HG03520 (cell line): ENCODE results near the gene DMBX1.

Experiments
- ATAC-seq: cut with Tn5 transposase; IDR thresholded peaks from one replicate; pipeline ENCODE4 v1.9.1; 2021; ENCODE audit warnings: mild to moderate bottlenecking, moderate library complexity; ENCODE audit not compliant: unreplicated experiment

The DMBX1 gene

GRCh38 chr1:46489638-46490405, at the start of gene DMBX1:
Gene DMBX1 (plus strand): TSS chr1:46489836. CDS start chr1:46507011, 17,175 bp downstream.
- no peak for ATAC-seq

- ATAC-seq, result no peak
Observed at GRCh38 chr1:46440478-46440877, 49.2 kb upstream of the DMBX1 start.

DNA sequence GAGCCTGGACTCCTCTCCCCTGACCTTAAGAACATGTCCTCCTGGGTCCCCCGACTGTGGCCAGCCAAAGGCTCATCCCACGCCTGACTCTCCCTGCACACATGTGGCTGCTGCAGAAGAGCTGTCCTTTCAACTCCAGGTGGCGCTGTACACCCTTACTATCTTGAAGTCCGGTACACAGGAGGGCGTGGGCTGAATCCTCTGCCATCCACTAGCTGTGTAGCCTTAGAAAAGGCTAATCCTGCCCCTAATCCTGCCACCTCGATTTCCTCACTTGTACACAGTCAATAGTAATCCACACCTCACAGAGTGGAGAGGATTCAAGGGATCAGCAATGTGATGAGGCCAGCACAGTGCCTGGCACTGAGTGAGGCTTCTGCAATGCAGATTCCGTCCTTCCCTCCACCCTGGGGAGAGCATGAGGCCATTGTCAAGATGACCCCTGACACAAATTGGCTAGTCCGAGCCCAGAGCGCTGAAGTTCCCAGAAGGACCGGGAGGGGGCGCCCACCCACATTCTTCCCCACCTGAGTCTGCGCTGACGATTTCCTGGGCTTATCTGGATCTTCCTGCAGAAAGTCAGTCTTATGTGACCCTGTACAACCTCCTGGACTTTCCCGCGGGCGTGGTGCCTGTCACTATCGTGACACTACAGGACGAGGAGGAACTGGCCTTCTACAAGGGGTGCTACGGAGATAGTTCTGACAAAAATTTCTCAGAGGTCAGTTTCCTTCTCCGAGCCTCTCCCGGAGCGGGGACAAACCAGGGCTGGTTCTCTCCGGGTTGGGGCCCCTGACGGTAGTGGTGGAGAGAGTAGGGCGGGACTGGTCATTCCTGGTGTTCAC, 47.1 kb upstream of the DMBX1 start:
- ATAC-seq, result peak; percentile 54

DNA sequence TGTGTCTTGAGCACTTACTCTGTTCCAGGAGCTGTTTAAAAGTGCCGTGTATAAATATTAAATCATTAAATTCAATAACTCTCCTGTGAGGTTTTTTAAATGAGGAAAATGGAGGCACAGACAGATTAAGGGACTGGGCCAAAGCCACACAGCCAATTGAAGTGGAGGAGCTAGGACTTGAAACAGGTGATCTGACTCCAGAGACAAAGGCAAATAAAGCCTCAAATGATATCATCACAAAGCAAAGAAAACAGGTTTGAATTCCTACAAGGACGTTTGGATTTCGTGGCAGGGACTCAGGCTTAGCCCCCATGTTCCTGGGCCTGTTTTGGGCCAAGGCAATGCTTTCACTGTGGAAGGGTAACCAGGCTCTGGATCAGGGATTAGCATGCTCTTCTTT, 45.2 kb upstream of the DMBX1 start:
- ATAC-seq, result no peak

DNA sequence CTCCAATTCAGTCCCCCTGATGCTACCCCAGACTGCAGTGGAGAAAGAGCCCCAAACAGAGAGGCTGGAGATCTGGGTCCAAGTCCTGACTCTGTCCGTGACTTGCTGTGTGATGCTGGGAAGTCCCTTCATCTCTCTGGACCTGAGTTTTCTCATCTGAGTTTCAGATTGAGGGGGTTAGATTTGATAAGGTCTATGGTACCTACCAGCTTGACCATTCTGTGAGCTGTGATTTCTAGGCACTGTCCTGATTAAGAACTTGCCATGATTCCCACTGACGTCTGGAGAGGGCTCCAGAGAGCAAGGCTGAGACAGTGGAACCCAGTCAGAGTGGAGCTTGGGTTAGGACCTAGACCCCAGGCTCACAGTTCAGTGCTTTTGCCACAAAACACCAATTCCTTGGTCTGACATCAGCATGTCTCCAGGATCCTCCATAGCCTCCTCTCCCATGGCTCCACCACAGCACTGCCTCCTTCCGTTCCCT, 43.8 kb upstream of the DMBX1 start:
- ATAC-seq, result no peak

DNA sequence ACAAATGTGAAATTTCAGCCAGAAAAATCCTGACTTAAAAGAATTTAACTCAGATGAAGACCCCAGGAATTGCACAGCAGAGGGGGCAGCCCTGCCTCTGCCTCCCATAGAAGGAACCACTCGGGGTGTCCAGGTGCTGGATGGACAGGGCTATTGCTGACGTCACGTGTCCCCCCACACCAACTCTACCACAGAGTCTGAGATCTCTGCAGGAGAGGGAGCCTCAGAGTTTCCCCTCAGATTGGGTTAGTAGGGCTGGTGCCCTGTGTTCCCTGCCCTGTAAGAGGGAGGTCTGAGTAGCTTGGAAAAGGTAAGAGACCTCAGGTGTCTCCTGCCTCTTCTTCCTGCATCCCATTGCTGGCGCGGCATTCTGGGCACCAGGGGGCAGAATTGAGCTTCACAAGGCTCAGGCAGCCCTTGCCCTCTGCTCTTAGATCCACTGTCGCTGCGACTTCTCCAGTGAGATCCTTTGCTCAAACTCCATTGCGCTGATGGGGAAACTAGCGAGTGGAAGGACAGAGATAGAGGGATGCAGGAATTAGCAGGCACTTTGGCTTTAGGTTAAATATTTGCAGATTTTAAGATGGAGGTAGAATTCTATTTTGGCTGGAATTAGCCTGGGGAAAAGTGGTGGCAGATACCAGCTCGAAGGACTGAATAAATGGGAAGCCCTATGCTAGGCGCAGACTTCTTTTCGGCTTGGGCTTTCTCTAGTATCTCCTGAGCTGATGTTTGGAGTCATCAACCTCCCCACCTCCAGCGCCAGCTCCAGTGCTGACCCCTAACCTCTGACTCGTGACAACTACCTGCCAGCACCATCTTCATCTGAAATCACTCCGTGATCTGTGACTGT, 42.8 kb upstream of the DMBX1 start:
- no peak for ATAC-seq

GRCh38 chr1:46447499-46448108, 42.0 kb upstream of the DMBX1 start:
- no peak for ATAC-seq

- no peak for ATAC-seq
Observed at GRCh38 chr1:46448109-46448911, 41.3 kb upstream of the DMBX1 start.

GRCh38 chr1:46449223-46450159, 40.1 kb upstream of the DMBX1 start:
- ATAC-seq, result no peak

DNA sequence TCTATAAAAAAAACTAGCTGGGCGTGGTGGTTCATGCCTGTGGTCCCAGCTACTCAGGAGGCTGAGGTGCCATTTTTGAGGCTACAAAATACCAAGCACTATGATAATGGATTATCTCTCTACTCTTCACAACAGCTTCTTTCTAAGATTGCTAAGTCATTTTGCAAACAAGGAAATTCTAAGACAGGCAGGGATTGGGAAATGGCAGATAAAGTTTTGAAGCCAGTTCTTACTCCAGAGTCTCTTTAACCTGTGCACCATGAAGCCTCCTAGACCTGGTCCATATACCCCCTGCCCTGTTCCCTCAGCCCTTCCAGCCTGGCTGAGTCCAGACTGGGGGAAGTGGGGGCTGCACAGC, 39.5 kb upstream of the DMBX1 start:
- no peak for ATAC-seq

DNA sequence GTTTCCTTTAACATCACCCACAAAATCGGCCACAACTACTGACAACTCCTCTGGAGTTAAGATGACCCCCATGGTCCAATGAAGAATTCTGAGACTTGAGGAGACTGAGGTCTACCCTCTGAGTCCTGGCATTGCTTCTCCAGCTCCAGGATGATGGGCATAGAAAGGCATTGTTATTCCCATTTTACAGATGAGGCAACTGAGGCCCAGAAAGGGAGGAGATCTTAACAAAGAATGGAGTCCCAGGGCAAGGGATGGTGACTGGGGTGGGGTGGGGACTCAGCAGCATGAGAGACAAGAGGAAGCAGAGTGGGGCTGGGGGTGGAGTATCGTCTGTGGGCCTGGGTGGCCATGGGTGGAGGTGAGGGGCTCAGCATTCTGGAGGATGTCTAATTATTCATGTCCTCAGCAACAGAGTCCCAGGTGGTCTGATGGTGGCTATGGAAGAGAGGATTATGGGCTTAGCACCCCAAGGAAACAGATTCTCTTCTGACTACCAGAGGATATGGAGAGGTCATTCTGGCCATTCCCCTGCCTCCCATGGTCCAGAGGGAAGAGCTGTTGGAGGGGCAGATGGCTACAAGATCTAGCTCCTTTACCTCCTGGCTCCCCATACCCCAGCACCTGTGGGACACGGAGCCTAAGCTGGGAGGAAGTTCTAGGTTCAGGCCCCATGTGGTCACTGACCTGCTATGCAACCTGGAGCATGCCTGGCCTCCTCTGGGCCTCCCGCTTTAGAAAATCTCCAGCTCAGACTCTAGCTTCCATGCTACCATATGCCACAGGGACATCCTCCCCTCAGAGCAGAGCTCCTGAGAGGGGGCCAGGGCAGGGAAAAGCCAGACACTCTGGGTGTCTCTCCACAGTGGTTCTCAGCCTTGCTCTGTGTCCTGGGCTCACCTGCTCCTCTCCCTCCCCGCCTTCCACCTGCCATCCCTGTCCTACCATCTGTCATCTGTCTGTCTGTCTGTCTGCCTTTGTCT, 37.4 kb upstream of the DMBX1 start:
- no peak for ATAC-seq

DNA sequence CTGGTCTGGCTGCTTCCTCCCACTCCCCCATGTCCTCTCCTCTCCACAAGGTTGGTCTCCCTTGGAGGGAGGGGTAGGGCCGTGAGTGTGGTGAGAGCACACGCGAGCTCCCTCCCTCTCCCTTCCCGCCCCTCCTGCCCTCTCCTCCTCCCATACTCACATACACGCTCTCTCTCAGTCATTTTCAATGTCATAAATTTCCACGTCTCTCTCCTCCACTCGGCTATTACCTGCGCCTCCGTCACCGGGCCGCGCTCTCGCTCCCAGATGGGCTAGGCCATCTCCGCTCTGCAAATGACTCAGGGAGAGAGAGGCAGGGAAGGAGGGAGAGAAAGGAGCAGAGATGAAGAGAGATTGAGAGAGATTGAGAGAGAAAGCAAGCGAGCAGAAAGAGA, 36.7 kb upstream of the DMBX1 start:
- no peak for ATAC-seq

GRCh38 chr1:46453449-46453848, 36.2 kb upstream of the DMBX1 start:
- ATAC-seq, result no peak

DNA sequence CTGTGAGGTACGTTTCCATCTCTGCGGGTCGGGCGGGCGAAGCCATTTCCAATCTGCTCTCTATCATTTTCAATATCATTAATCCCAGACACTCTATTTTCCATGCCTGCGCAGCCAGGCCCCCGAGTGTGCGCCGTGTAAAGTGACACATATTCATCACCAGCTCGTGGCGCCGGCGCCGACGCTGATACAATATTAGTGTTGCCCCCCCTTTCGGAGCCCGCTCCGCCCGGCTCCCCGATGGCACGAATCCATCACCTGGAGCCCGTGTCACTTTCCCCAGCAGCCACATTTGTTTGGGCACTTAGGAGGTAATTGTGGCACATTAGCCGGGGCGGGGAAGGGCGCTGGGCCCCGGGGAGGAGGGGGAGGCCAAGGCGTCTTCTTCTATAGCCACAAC, 33.7 kb upstream of the DMBX1 start:
- no peak for ATAC-seq

DNA sequence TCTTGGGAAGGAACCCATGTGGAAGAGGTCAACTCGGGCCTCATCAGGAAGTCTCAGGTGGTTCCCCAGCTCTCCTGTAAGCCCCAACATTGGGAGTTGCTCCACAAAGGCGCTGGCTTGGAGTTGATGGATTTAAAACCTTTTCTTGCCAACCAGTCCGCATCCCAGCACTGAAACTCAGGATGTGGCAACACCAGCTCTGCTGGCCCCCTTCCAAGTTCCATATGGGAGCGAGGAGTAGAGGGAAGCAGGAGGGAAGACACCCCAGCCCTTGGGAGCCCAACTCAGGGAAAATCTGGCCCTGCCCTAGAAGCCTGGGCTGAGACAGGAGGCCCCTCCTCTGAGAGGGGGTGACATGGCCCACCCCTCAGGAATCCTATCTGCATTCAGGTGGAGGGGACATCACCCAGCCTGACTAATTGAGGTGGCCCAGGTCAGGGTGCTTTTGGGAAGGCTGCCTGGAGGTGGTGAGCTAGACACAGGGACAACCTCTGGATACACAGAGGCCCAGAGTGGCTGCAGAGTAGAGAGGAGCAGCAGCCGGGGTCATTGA, 33.1 kb upstream of the DMBX1 start:
- no peak for ATAC-seq

DNA sequence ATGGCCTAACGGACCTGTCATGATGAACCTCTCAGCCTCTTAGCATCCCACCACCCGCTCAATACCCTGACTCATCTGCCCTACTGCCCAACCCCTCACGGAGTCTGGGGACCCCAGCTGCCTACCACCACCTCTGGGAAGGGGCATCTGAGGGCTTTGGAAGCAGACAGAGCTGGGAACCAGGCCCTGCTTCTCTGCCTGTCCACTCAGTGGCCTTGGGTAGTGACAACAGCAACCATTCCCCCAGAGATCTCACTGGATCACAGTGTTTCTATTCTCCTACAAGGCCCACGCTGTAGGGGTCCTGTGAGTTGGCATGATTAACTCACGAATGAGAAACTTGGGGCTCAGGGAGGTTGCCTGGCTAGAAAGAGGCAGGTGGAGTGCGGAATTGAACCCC, 32.5 kb upstream of the DMBX1 start:
- no peak for ATAC-seq

DNA sequence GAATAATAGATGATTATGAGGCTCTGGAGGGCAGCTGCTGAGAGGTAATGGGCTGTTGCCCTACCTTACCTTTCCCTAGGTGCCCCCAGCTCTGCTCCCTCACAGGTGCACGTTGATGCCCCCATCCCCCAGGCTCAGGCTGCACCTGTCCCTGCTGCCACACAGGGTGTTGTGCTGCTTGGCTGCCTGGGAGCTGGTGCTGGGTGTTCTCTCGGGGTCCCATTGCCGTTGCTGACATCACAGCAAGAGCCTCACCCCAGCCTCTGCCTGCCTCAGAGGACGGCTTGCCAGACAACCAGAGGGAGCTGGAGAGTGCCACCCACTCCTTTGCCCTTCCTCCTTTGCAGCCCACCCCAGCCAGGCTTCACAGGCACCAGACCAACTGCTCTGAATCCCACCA, 31.4 kb upstream of the DMBX1 start:
- no peak for ATAC-seq
